GM18505 (cell line): ENCODE data around the gene ACO1.

Experiments
- ATAC-seq: cut with Tn5 transposase; IDR thresholded peaks from one replicate; pipeline ENCODE4 v1.9.1; 2021; ENCODE audit not compliant: unreplicated experiment
- POLR2A ChIP-seq: IDR thresholded peaks from 4 replicates; pipeline ENCODE4 v1.6.1; 2011; ENCODE audit warnings: borderline replicate concordance; ENCODE audit not compliant: insufficient read depth, insufficient read length; ENCODE audit errors: extremely low read depth

The ACO1 gene

DNA sequence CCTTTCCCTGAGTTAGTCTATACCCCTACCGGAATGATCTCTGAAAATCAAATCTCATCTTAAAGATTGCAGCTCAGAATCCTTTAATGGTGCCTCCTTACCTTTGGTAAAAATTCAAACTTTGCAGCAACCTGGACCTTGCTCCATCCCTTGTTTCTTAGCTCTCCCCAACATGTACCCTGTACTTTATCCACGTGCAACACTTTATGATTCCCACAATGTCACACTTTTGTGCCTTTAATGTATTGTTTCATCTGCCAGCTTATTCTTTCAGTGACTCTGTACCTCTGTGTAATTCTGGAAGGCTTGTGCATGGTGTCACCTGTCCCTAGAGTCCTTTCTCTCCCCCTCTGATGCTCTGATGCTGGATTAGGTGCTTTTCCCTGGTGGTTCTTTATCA lies 9.5 kb downstream of the ACO1 start:
- TF ChIP-seq POLR2A: no peak
- ATAC-seq: no peak

- no peak for TF ChIP-seq POLR2A
- no peak for ATAC-seq
Observed at GRCh38 chr9:32394381-32395049, 10.1 kb downstream of the ACO1 start.

DNA sequence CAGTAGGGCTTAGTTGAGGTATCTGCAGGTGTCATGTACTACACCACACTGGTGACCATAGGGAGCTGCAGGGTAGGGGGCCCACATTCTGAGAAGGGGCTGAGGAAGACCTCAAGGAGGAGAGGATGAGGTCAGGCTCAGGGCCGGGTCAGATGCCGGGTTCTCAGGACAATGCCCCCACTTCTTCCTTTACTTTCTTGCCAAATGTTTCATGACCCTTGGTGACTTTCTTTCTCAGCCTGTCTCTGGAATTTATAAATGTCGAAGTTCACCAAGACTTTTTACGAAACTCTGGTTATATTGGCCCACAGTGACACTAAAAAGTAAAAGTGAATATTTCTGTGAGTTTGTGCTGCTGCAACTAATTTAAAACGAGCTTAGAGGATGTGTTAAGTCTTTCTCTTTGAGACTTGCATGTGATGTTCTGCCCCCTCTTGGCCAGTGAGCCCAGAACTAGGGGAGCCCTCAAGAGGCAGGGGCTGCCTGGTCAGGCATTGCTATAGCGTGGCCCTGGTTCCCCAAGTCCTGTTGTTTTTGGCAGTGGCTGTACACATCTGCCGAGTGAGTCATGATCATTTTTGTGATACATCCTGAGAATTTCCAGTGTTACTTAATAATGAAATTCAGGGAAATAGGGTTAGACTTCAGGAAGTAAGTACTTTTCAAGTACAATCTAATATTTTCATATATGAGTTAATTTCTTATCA lies 11.2 kb downstream of the ACO1 start:
- no peak for ATAC-seq
- no peak for TF ChIP-seq POLR2A

GRCh38 chr9:32398207-32398606 lies 13.8 kb downstream of the ACO1 start:
- no peak for TF ChIP-seq POLR2A

GRCh38 chr9:32399110-32399815 lies 14.8 kb downstream of the ACO1 start:
- TF ChIP-seq POLR2A: no peak
- no peak for ATAC-seq

More at GRCh38 chr9:32398207-32398606, 13.8 kb downstream of the ACO1 start:
- ATAC-seq: no peak

DNA sequence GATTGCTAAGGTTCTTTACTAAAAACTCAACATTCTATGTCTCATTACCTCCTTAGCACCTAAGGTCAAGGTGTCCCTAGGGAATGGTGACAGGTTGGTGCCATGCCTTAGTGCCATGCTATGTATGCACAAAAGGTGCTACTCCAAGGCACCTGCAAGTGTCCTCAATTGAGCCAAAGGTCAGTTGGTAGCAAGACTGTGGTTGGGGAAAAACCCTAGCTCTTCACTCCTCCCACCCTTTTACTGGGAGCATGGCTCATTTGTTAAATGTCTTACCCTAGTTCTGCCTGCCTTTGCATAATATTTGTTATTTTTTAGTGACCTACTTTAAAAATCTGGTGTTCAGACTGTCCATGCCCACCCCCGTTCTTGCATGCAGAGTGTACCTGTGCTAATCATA lies 17.0 kb downstream of the ACO1 start:
- TF ChIP-seq POLR2A: no peak
- ATAC-seq: no peak

- no peak for ATAC-seq
Observed at GRCh38 chr9:32403567-32404260, 19.3 kb downstream of the ACO1 start.

GRCh38 chr9:32404402-32404801 lies 20.0 kb downstream of the ACO1 start:
- TF ChIP-seq POLR2A: no peak
- no peak for ATAC-seq

More at GRCh38 chr9:32403567-32404260, 19.3 kb downstream of the ACO1 start:
- no peak for TF ChIP-seq POLR2A

GRCh38 chr9:32404856-32405255 lies 20.4 kb downstream of the ACO1 start:
- no peak for TF ChIP-seq POLR2A
- no peak for ATAC-seq

- ATAC-seq: no peak
- no peak for TF ChIP-seq POLR2A
Observed at GRCh38 chr9:32405506-32405905, 21.1 kb downstream of the ACO1 start.

- ATAC-seq: no peak
Observed at GRCh38 chr9:32406046-32406445, 21.6 kb downstream of the ACO1 start.

DNA sequence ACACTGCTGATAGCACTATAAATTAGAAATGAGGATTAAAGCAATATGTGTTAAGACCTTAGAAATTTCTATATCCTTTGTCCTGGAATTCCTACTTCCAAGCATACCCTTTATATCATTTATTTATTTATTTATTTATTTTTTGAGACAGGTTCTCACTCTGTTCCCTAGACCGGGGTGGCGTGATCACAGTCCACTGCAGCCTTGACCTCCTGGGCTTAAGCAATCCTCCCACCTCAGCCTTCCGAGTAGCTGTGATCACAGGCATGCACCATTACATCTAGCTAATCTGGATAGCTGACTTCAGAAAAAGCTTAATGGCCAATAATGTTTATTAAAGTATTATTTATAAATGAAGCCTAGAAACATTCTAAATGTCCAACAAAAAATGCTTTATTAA lies 27.3 kb downstream of the ACO1 start:
- ATAC-seq: no peak
- TF ChIP-seq POLR2A: no peak

More at GRCh38 chr9:32406046-32406445, 21.6 kb downstream of the ACO1 start:
- no peak for TF ChIP-seq POLR2A

- no peak for ATAC-seq
- TF ChIP-seq POLR2A: no peak
Observed at GRCh38 chr9:32412440-32412839, 28.0 kb downstream of the ACO1 start.
